B cell (primary cell): ENCODE data around the gene TMSB15B. TPM values are rescaled to one million over a fixed set of nuclear protein-coding genes. Genes with fewer than 3 reads are reported as not detected.

ENCODE experiments used
- ATAC-seq: fragments of 200-7000 bp; cut with Tn5 transposase; one replicate; pipeline ENCODE4 v1.10.0; 2021; ENCODE audit warnings: low read depth, mild to moderate bottlenecking, moderate number of reproducible peaks, moderate library complexity
- CTCF ChIA-PET: fragments of 350-600 bp; sonication (Branson Sonifier 250); formaldehyde crosslinking; loops from one replicate; lab custom pipeline; 2021; ENCODE audit warnings: antibody characterized with exemption, inconsistent platforms; lab: Charles Lee
- POLR2A ChIA-PET: fragments of 350-600 bp; sonication (Branson Sonifier 250); formaldehyde crosslinking; loops from one replicate; lab custom pipeline; 2021; ENCODE audit warnings: antibody characterized with exemption; lab: Charles Lee
- DNase-seq: peaks from one replicate; pipeline ENCODE4 v3.0.0; 2013
- H2AFZ ChIP-seq: 2 replicates; pipeline ENCODE4 v1.6.1; 2012; ENCODE audit warnings: mild to moderate bottlenecking, low read depth, low read length; ENCODE audit not compliant: insufficient read depth, poor library complexity, severe bottlenecking
- H3K27ac ChIP-seq, 2 donors: 1 replicate in 1 of 2; 2 replicates in 1 of 2; pipeline ENCODE4 v1.5.1; 2012 to 2013; ENCODE audit warnings: low read length in 2 of 2, mild to moderate bottlenecking in 2 of 2, moderate library complexity in 1 of 2
- H3K27me3 ChIP-seq, 4 experiments: fragments of 200-600 bp in 1 of 4; sonication (generic) in 1 of 4; replicated peaks in 1 of 4; 1 replicate in 2 of 4; 2 replicates in 2 of 4; pipeline versions ENCODE4 v1.6.1 to v1.7.0; 2013 to 2016; ENCODE audit warnings: low read length in 3 of 4, mild to moderate bottlenecking in 2 of 4, mixed read lengths in 1 of 4, moderate library complexity in 1 of 4; ENCODE audit not compliant: insufficient read depth in 4 of 4, control insufficient read depth in 3 of 4; ENCODE audit errors: control extremely low read depth in 1 of 4
- H3K36me3 ChIP-seq, 2 experiments: replicated peaks in 1 of 2; 1 replicate in 1 of 2; 2 replicates in 1 of 2; pipeline versions ENCODE4 v1.6.1 to v1.7.1; 2013; ENCODE audit warnings: low read length in 1 of 2; ENCODE audit not compliant: insufficient read depth in 2 of 2, control insufficient read depth in 1 of 2; ENCODE audit errors: control extremely low read depth in 1 of 2, extremely low read depth in 1 of 2
- H3K4me1 ChIP-seq, 2 donors: fragments of 200-600 bp in 1 of 2; sonication (generic) in 1 of 2; 1 replicate in 1 of 2; 2 replicates in 1 of 2; pipeline versions ENCODE4 v1.5.1 to v1.6.1; 2013 to 2017; ENCODE audit warnings: low read length in 2 of 2; ENCODE audit not compliant: control insufficient read depth in 2 of 2, insufficient read depth in 2 of 2
- H3K4me2 ChIP-seq: replicated peaks from 2 replicates; pipeline ENCODE3; 2012; ENCODE audit warnings: mild to moderate bottlenecking, low read depth, low read length; ENCODE audit not compliant: poor library complexity, severe bottlenecking
- H3K4me3 ChIP-seq, 5 experiments: fragments of 200-600 bp in 1 of 5; sonication (generic) in 1 of 5; 1 replicate in 3 of 5; 2 replicates in 2 of 5; pipeline versions ENCODE4 v1.5.1 to v1.7.0; 2011 to 2016; ENCODE audit warnings: low read length in 4 of 5, mild to moderate bottlenecking in 4 of 5, low read depth in 2 of 5, control low read depth in 1 of 5, moderate library complexity in 1 of 5; ENCODE audit not compliant: insufficient read depth in 1 of 5; ENCODE audit errors: control extremely low read depth in 1 of 5, extremely low read depth in 1 of 5
- H3K79me2 ChIP-seq: fragments of 200-600 bp; sonication (generic); one replicate; pipeline ENCODE4 v1.6.0; 2016; ENCODE audit warnings: low read length; ENCODE audit not compliant: control insufficient read depth, insufficient read depth
- H3K9ac ChIP-seq: fragments of 200-600 bp; sonication (generic); 2 replicates; pipeline ENCODE4 v1.6.1; 2017; ENCODE audit warnings: mild to moderate bottlenecking, low read length, moderate library complexity
- H3K9me3 ChIP-seq, 3 donors: one replicate each; pipeline versions ENCODE4 v1.6.1 to v1.7.1; 2013; ENCODE audit warnings: low read length in 2 of 3; ENCODE audit not compliant: control insufficient read depth in 2 of 3, insufficient read depth in 1 of 3; ENCODE audit errors: control extremely low read depth in 1 of 3
- H4K20me1 ChIP-seq: 2 replicates; pipeline ENCODE4 v1.6.0; 2012; ENCODE audit warnings: mild to moderate bottlenecking, low read length; ENCODE audit not compliant: insufficient read depth, control insufficient read depth, poor library complexity, severe bottlenecking
- H3K27ac Mint-ChIP-seq: one replicate; pipeline ENCODE4 v1.8.0; 2021; ENCODE audit warnings: mixed read lengths
- H3K27me3 Mint-ChIP-seq: one replicate; pipeline ENCODE4 v1.8.0; 2021; ENCODE audit warnings: mixed read lengths
- H3K4me1 Mint-ChIP-seq: one replicate; pipeline ENCODE4 v1.8.0; 2021; ENCODE audit warnings: mixed read lengths
- H3K4me3 Mint-ChIP-seq: one replicate; pipeline ENCODE4 v1.8.0; 2021; ENCODE audit warnings: mixed read lengths
- H3K9me3 Mint-ChIP-seq: one replicate; pipeline ENCODE4 v1.8.0; 2022; ENCODE audit warnings: mixed read lengths; ENCODE audit not compliant: insufficient read depth
- CTCF ChIP-seq: fragments of 200-600 bp; IDR thresholded peaks from one replicate; pipeline ENCODE4 v1.8.0; 2022; ENCODE audit warnings: antibody characterized with exemption, mild to moderate bottlenecking
- EZH2 ChIP-seq: IDR thresholded peaks from 2 replicates; pipeline ENCODE4 v1.6.1; 2012; ENCODE audit warnings: borderline replicate concordance, low read depth, mild to moderate bottlenecking, moderate library complexity, low read length; ENCODE audit not compliant: insufficient read depth, poor library complexity, severe bottlenecking
- WGBS: methylation state at CpG from one replicate; pipeline ENCODE4 v1.1.5; 2013; ENCODE audit warnings: missing lambda C conversion rate; ENCODE audit not compliant: insufficient coverage; 5-methylcytosine and 5-hydroxymethylcytosine counted together
- intact Hi-C: fragments of 100-400 bp; cut with micrococcal nuclease; formaldehyde crosslinking; loops from one replicate; pipeline ENCODE4 v1.10.0; 2022
- polyA plus RNA-seq: library from polyadenylated mRNA; depleted of rRNA; stranded (reverse); fragments of >200 nt; gene quantifications from 2 replicates; pipeline ENCODE4 v1.2.3, GENCODE V29; 2012
- total RNA-seq, 2 donors: library from RNA; stranded (reverse); fragments of 120-200 nt in 1 of 2; gene quantifications; 1 replicate in 1 of 2; 2 replicates in 1 of 2; pipeline versions ENCODE4 v1.2.3 to v1.2.4, GENCODE V29; 2013 to 2022

TMSB15B gene
- total and polyA plus RNA-seq, 2 donors (not counting 1 experiment from before 2014, with no cell fraction given), result 7.6 to 8.6 TPM

GRCh38 chrX:103918050-103918449, 44.4 kb upstream of the TMSB15B start:
- DNase-seq, result peak; percentile 69
- H3K36me3 ChIP-seq, result no peaks in the 10 kb centered on the region
- no peak for TF ChIP-seq EZH2
- peak; percentile 61 for TF ChIP-seq CTCF
- peak overlapping the region; percentile 84 for H2AFZ ChIP-seq
- no peaks in the 10 kb centered on the region for H3K9me3 ChIP-seq
- H4K20me1 ChIP-seq, result no peaks in the 10 kb centered on the region
- no peaks in the 10 kb centered on the region for H3K27me3 ChIP-seq
- peak overlapping the region; percentile 10 to 70 for H3K27ac ChIP-seq
- ChIA-PET CTCF (interaction anchor here (0.9 to 2.4 kb wide), 12 partner anchors 9 to 278 kb away, joined by 3 to 10 read pairs (median 3); partner anchors contain the start of gene RAB9B), POLR2A (no interaction called here)
- H3K4me1 ChIP-seq, result peaks cover 0 to 5% of the 10 kb centered on the region in 2 donors
- peak overlapping the region in 4 of 5 experiments; percentile 65 to 72 (median 67) for H3K4me3 ChIP-seq
- no peaks in the 10 kb centered on the region for H3K79me2 ChIP-seq
- peak overlapping the region; percentile 94 for H3K4me3 Mint-ChIP-seq
- H3K4me1 Mint-ChIP-seq, result peaks cover 12% of the 10 kb centered on the region
- peak; percentile 46 for ATAC-seq
- H3K27ac Mint-ChIP-seq, result peak overlapping the region; percentile 91
- 0% methylated on average over 2 of the region's 18 CpGs for WGBS
- no peaks in the 10 kb centered on the region for H3K9me3 Mint-ChIP-seq
- H3K9ac ChIP-seq, result peak overlapping the region; percentile 74
- no peaks in the 10 kb centered on the region for H3K27me3 Mint-ChIP-seq
- H3K4me2 ChIP-seq, result peak overlapping the region; percentile 75
- intact Hi-C loops, result loop anchor here (1.0 to 5.0 kb wide), 3 partner anchors 86 to 231 kb away; partner anchors contain the start of genes MORF4L2 and RAB9B

GRCh38 chrX:103918571-103919269, 43.7 kb upstream of the TMSB15B start:
- peak overlapping the region; percentile 84 for H2AFZ ChIP-seq
- peak overlapping the region; percentile 75 for H3K4me2 ChIP-seq
- H3K4me1 ChIP-seq, result peaks cover 0 to 5% of the 10 kb centered on the region in 2 donors
- H3K9ac ChIP-seq, result peak overlapping the region; percentile 74
- POLR2A ChIA-PET, result no interaction called here
- H3K4me3 ChIP-seq, result peak overlapping the region in 4 of 5 experiments; percentile 65 to 72 (median 67)
- no peaks in the 10 kb centered on the region for H3K9me3 ChIP-seq
- ATAC-seq (peak; percentile 75), DNase-seq (peak; percentile 69)
- H3K79me2 ChIP-seq, result no peaks in the 10 kb centered on the region
- H3K27me3 ChIP-seq, result no peaks in the 10 kb centered on the region
- intact Hi-C loops, result loop anchor here (1.0 to 5.0 kb wide), 4 partner anchors 23 to 232 kb away; partner anchors contain the start of genes MORF4L2 and RAB9B
- Mint-ChIP-seq H3K27ac (peak overlapping the region; percentile 91), H3K9me3 (no peaks in the 10 kb centered on the region), H3K27me3 (no peaks in the 10 kb centered on the region), H3K4me3 (peak overlapping the region; percentile 94), H3K4me1 (peaks cover 12% of the 10 kb centered on the region)
- peak overlapping the region; percentile 53 to 70 for H3K27ac ChIP-seq
- no peaks in the 10 kb centered on the region for H4K20me1 ChIP-seq
- TF ChIP-seq EZH2 (no peak), CTCF (no peak)
- H3K36me3 ChIP-seq, result no peaks in the 10 kb centered on the region
- CTCF ChIA-PET, result interaction anchor here (0.7 to 2.4 kb wide), 12 partner anchors 8 to 277 kb away, joined by 3 to 10 read pairs (median 3); partner anchors contain the start of gene RAB9B
- WGBS, result under 1% methylated on average over 58 of the region's 64 CpGs
